SH-SY5Y (cell line): Measurements from ENCODE around the gene INTU.

ENCODE experiments used
- GATA2 ChIP-seq: IDR thresholded peaks from 2 replicates; pipeline ENCODE4 v1.6.1; 2011; ENCODE audit warnings: mild to moderate bottlenecking, low read depth, low read length
- GATA3 ChIP-seq: IDR thresholded peaks from 2 replicates; pipeline ENCODE4 v1.6.1; 2011; ENCODE audit warnings: low read depth, mild to moderate bottlenecking, low read length, moderate library complexity

DNA sequence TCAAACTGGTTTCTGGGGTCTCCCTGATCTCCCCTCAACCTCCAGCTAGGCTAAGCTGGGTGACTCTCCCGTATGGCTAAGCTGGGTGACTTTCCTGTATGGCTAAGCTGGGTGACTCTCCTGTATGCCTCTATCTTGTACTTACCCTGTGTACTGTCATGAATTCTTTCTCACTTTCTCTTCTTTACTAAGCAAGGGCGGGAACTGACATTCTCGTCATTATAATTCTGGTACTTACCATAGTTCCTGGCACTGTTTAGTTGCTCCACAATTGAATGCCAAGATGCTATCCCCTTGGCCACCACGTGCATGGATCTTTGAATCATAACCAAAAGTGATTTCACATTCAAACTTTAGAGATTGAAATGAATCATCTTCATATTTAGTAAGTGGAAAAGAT lies 8.8 kb downstream of the INTU start:
- no peak for TF ChIP-seq GATA2
- no peak for TF ChIP-seq GATA3
